GM12801 (cell line): ENCODE measurements around the gene LINGO1.

ENCODE experiments used
- TF ChIP-seq, protein P1 (sequence below): IDR thresholded peaks from one replicate; pipeline ENCODE4 v1.5.1; 2011; ENCODE audit warnings: control low read depth; ENCODE audit not compliant: insufficient read length; ENCODE audit errors: extremely low read depth

The LINGO1 gene

DNA sequence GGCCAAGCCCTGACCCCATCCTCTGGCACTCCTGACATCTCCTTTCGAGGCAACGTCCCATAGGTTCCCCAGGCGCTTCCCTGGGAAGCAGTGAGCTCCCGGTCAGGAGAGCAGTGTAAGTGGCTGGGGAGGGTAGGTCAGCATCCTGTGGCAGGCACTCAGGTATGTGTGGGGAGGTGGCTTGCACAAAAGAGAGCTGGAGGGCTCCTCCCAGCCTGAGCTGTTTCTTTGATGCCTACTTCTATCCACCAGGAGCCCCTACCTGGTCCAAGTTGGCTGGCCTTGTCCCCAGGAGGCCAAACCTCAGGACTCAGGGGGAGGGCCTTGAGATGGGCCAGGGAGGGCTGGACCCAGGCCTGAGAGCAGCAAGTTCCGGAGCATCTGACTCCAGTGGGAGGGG lies 31.7 kb upstream of the LINGO1 start:
- TF ChIP-seq, protein P1, sequence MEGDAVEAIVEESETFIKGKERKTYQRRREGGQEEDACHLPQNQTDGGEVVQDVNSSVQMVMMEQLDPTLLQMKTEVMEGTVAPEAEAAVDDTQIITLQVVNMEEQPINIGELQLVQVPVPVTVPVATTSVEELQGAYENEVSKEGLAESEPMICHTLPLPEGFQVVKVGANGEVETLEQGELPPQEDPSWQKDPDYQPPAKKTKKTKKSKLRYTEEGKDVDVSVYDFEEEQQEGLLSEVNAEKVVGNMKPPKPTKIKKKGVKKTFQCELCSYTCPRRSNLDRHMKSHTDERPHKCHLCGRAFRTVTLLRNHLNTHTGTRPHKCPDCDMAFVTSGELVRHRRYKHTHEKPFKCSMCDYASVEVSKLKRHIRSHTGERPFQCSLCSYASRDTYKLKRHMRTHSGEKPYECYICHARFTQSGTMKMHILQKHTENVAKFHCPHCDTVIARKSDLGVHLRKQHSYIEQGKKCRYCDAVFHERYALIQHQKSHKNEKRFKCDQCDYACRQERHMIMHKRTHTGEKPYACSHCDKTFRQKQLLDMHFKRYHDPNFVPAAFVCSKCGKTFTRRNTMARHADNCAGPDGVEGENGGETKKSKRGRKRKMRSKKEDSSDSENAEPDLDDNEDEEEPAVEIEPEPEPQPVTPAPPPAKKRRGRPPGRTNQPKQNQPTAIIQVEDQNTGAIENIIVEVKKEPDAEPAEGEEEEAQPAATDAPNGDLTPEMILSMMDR, result no peak

DNA sequence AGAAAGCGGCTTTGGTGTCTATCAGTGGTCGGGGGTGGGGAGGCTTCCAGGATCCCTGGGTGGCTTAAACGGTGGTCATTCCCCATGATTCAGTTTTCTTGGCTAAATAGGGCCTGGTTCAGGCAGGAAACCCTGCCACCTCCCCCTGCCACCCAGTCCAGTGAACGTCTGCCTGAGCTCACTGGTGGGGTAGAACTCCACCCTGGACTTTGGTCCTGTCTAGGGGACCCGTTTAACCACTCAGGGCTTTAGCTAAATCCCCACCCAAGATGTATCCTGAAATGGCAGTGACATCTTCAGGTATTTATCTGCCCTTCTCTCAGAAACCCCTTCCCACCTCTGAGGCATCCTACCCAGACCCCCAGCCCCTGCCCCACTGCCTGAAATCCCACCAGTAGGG lies 30.5 kb upstream of the LINGO1 start:
- TF ChIP-seq, protein P1, result no peak

DNA sequence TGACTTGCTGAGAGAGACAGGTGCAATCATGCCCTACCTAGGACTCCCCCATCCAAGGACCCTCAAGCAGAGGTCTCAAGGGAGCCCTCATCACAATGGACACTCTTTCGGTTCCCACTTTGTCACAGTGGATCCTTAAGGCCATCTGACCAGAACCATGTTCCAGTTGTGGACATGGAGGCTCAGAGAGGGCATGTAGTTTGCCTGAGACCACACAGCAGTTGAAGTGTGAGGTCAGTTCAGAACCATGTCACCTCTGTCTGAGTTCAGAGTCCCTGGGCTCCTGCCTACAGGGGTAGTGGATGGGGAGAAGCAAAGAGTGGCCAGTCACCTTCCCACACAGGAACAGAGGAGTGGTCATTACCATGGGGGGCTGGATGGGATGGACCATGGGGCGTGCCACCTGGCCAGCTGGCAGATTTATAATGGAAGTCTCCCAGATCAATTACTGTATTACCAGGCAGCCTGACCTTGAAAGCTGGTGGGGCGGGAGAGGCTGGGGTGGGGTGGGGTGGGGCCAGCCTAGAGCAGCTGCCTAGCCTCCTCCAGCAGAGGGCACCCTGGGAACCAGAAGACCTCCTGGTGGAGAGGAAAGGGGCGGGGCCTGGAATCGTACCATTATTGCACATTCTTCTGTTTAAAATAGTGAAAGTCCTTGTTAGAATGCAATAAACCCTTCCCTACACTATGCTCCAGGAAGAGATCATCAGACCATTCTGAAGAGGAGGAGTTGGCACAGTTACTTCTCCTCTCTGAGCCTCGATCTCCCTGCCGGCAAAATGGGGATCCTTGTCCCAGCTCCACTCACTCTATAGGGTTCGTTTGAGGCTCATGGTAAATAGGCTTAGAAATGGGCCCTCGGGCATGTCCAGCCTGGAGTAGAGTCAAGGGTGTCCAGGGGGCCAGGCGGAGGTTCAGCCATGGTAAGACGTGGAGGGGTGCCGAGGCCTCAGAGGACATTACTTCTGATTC lies 26.9 kb upstream of the LINGO1 start:
- TF ChIP-seq, protein P1, result no peak

DNA sequence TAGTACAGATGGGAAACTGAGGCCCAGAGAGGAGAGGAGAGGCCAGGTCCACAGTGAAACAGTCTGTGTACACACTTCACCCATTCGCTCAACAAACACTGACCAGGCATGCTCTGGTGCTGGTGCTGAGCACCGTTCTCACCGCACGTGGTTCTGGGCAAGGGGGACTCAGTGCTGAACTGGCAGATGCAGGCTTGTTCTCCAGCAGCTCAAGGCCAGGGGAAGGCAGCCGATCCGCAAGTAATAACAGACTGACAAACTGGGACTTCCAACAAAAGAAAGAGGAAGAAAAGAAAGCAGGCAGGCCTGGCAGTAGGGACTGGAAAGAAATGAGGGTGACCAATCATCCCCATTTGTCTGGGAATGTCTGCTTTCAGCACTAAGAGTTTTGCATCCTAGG lies 25.6 kb upstream of the LINGO1 start:
- TF ChIP-seq, protein P1, result no peak

DNA sequence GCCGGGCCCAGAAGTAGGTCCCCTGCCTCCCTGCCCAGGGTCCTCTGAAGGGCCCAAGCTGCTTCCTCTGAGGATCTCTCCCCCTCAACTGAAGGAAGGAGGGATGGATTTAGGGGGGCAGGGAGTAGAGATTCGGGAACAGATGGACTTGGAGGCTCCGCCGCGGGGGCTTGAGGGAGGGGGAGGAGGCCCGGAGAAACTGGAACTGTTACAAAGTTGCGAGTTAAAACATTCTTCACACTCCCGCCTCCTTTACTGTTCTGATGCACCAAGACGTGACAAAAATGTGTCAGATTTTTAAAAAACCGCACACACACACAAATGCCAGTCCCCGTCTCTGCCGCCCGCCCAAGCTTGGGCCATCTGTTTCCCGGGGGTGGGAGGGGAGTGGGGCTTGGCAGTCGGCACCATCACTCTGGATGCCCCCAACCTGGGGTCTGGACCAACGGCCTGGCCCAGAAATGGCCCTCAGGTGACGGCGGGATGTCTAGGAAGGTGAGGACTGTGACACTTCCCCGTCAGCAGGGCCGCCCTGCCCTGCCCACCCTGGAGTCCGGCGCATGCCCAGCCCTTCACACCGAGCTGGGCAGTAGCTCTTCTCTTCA lies 25.0 kb upstream of the LINGO1 start:
- TF ChIP-seq, protein P1, result no peak

DNA sequence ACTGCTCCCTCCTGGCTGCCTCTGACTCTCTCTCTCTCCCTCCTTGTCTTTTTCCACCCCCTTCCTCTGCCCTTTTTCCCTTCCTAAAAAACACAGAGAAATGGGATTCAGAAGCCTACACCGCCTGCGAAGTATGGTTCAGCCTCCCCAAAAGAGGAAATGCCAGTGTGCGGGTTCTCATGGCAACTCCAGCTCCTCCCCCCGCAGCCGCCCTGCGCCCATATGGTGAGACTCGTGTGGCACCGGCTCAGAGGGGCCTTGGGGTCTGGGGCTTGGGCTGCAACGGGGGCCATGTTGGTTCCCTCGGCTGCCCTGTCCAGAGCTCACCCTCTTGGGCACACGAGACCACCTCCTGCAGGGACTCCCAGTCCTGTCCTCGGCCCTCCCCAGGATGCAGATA lies 23.6 kb upstream of the LINGO1 start:
- TF ChIP-seq, protein P1, result no peak

DNA sequence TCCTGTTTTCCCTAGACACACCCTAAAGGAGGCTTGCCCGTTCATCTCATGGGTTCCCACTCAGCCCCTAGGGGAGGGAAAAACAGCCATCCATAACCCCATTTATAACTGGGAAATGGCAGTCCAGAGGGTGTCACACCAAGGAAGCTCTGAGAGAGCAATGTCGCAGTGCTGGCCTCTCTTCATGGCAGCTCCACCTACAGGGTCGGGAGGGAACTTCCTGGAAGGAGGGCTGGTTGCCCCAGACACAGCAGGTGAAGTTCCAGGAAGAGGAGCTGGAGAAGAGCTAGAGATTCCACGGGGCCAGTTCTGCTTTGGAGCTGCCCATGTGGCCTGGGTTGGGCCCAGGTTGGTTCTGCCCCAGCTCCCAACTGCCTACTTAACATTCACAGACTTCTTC lies 22.3 kb upstream of the LINGO1 start:
- TF ChIP-seq, protein P1, result no peak
